A549 (cell line): ENCODE data around the gene PHGDH.

ENCODE experiments used
- CTCF ChIP-seq: fragments of >200 bp; sonication (Bioruptor Twin); formaldehyde crosslinking; IDR thresholded peaks from 3 replicates; pipeline ENCODE4 v1.5.1; 2016
- HEYL ChIP-seq: fragments of 250-450 bp; sonication (Bioruptor Pico); IDR thresholded peaks from 2 replicates; pipeline ENCODE4 v1.8.0; 2021; ENCODE audit warnings: mild to moderate bottlenecking, moderate library complexity
- POLR2A ChIP-seq: IDR thresholded peaks from 2 replicates; pipeline ENCODE4 v1.6.1; 2012; ENCODE audit warnings: mild to moderate bottlenecking, low read length
- RAD21 ChIP-seq, 2 experiments: fragments of >200 bp in 1 of 2; sonication (Bioruptor Twin) in 1 of 2; formaldehyde crosslinking in 1 of 2; IDR thresholded peaks in 1 of 2; conservative IDR thresholded peaks in 1 of 2; 2 replicates in 1 of 2; 3 replicates in 1 of 2; pipeline ENCODE4 v1.6.1; 2012 to 2018; ENCODE audit warnings: inconsistent platforms in 1 of 2

- TF ChIP-seq RAD21 (conservative IDR thresholded peaks at IDR 0.05 in 1 of 2, IDR thresholded peaks at IDR 0.05 in 1 of 2), result no peak
- TF ChIP-seq CTCF, result no peak
- TF ChIP-seq HEYL, result no peak
- no peak for TF ChIP-seq POLR2A
Measured at GRCh38 chr1:119715542-119715941, 3.8 kb downstream of the PHGDH start.
